IMR-90 (cell line): ENCODE data around the gene KCNIP1. TPM values are rescaled to one million over a fixed set of nuclear protein-coding genes. Genes with fewer than 3 reads are reported as not detected.

Experiments
- ATAC-seq: fragments of 200-7000 bp; cut with Tn5 transposase; 2 replicates; pipeline ENCODE4 v1.9.1; 2020; ENCODE audit warnings: low read depth, mild to moderate bottlenecking, moderate library complexity
- BruUV-seq: library from RNA; stranded (reverse); fragments of 400-500 nt; replicated peaks from 2 replicates; lab custom pipeline; 2021; lab: Mats Ljungman, UMichigan
- CTCF ChIA-PET: fragments of 300-600 bp; formaldehyde crosslinking; extraction: SDS; loops from one replicate; lab custom pipeline; 2021; ENCODE audit warnings: antibody characterized with exemption; lab: Yijun Ruan, JAX
- POLR2A ChIA-PET: fragments of 300-600 bp; sonication (Branson Sonifier 250); formaldehyde crosslinking; loops from one replicate; lab custom pipeline; 2022; ENCODE audit warnings: antibody characterized with exemption; ENCODE audit not compliant: unreplicated experiment; lab: Charles Lee
- DNase-seq: peaks from one replicate; pipeline ENCODE4 v3.0.0; 2013
- H2AFZ ChIP-seq: replicated peaks from 2 replicates; pipeline ENCODE3; 2013; ENCODE audit warnings: low read length, mild to moderate bottlenecking; ENCODE audit not compliant: poor library complexity
- H2AK5ac ChIP-seq: 2 replicates; pipeline ENCODE4 v1.6.1; 2013; ENCODE audit warnings: low read depth, low read length, inconsistent platforms
- H2AK9ac ChIP-seq: replicated peaks from 2 replicates; pipeline ENCODE3; 2013; ENCODE audit warnings: mild to moderate bottlenecking, low read depth, low read length, moderate library complexity; ENCODE audit not compliant: poor library complexity
- H2BK120ac ChIP-seq: 2 replicates; pipeline ENCODE4 v1.6.1; 2013; ENCODE audit warnings: low read depth, low read length, inconsistent platforms
- H2BK15ac ChIP-seq: 3 replicates; pipeline ENCODE4 v1.6.1; 2013; ENCODE audit warnings: low read depth, low read length, inconsistent platforms
- H2BK20ac ChIP-seq: 2 replicates; pipeline ENCODE4 v1.6.1; 2013; ENCODE audit warnings: low read depth, mild to moderate bottlenecking, inconsistent platforms, low read length, moderate library complexity
- H2BK5ac ChIP-seq: 2 replicates; pipeline ENCODE4 v1.6.1; 2013; ENCODE audit warnings: mild to moderate bottlenecking, low read depth, low read length, inconsistent platforms; ENCODE audit not compliant: poor library complexity, severe bottlenecking
- H3K14ac ChIP-seq: replicated peaks from 2 replicates; pipeline ENCODE4 v1.6.1; 2013; ENCODE audit warnings: low read depth, low read length, inconsistent platforms
- H3K18ac ChIP-seq: 2 replicates; pipeline ENCODE4 v1.6.1; 2013; ENCODE audit warnings: low read depth, low read length, control low read depth
- H3K23ac ChIP-seq: 2 replicates; pipeline ENCODE4 v1.6.1; 2013; ENCODE audit warnings: low read depth, low read length, inconsistent platforms
- H3K27ac ChIP-seq: 2 replicates; pipeline ENCODE4 v1.5.1; 2013; ENCODE audit warnings: mild to moderate bottlenecking, control low read depth, low read length; ENCODE audit not compliant: insufficient read depth
- H3K27me3 ChIP-seq: 2 replicates; pipeline ENCODE4 v1.6.1; 2013; ENCODE audit warnings: low read length; ENCODE audit not compliant: control insufficient read depth, insufficient read depth
- H3K36me3 ChIP-seq: 2 replicates; pipeline ENCODE4 v1.6.1; 2013; ENCODE audit warnings: low read length, mixed read lengths; ENCODE audit not compliant: control insufficient read depth, insufficient read depth
- H3K4ac ChIP-seq: 2 replicates; pipeline ENCODE4 v1.6.1; 2013; ENCODE audit warnings: low read depth, low read length, inconsistent platforms
- H3K4me1 ChIP-seq: 2 replicates; pipeline ENCODE4 v1.6.1; 2013; ENCODE audit warnings: low read length, mixed read lengths; ENCODE audit not compliant: control insufficient read depth, insufficient read depth
- H3K4me2 ChIP-seq: 2 replicates; pipeline ENCODE4 v1.6.1; 2013; ENCODE audit warnings: low read depth, mild to moderate bottlenecking, control low read depth, low read length, moderate library complexity
- H3K4me3 ChIP-seq: 2 replicates; pipeline ENCODE4 v1.5.1; 2013; ENCODE audit warnings: low read depth, mild to moderate bottlenecking, control low read depth, low read length, moderate library complexity; ENCODE audit not compliant: insufficient read depth
- H3K56ac ChIP-seq: 2 replicates; pipeline ENCODE4 v1.6.1; 2013; ENCODE audit warnings: low read length, inconsistent platforms; ENCODE audit not compliant: insufficient read depth; ENCODE audit errors: extremely low read depth
- H3K79me1 ChIP-seq, 2 experiments: 2 replicates each; pipeline ENCODE4 v1.6.1; 2013; ENCODE audit warnings: low read length in 2 of 2, inconsistent platforms in 1 of 2, low read depth in 1 of 2
- H3K9ac ChIP-seq: 2 replicates; pipeline ENCODE4 v1.6.1; 2013; ENCODE audit warnings: low read depth, low read length, control low read depth
- H3K9me1 ChIP-seq: 2 replicates; pipeline ENCODE4 v1.6.1; 2013; ENCODE audit warnings: low read length, inconsistent platforms; ENCODE audit not compliant: insufficient read depth
- H3K9me3 ChIP-seq: 2 replicates; pipeline ENCODE4 v1.6.1; 2013; ENCODE audit warnings: low read length; ENCODE audit not compliant: control insufficient read depth, insufficient read depth
- H4K20me1 ChIP-seq: 2 replicates; pipeline ENCODE4 v1.6.1; 2013; ENCODE audit warnings: low read length, inconsistent platforms; ENCODE audit not compliant: insufficient read depth
- H4K5ac ChIP-seq: 2 replicates; pipeline ENCODE4 v1.6.1; 2013; ENCODE audit warnings: mild to moderate bottlenecking, low read depth, low read length, control low read depth
- H4K8ac ChIP-seq, 2 experiments: 2 replicates each; pipeline ENCODE4 v1.6.1; 2013; ENCODE audit warnings: low read depth in 2 of 2, low read length in 2 of 2, control low read depth in 1 of 2, inconsistent platforms in 1 of 2
- H4K91ac ChIP-seq: 2 replicates; pipeline ENCODE4 v1.6.1; 2013; ENCODE audit warnings: low read depth, low read length, inconsistent platforms; ENCODE audit not compliant: insufficient read depth
- CEBPB ChIP-seq: IDR thresholded peaks from 2 replicates; pipeline ENCODE4 v1.6.1; 2012; ENCODE audit warnings: low read depth, low read length, improper control_type of control experiment
- NFE2L2 ChIP-seq: fragments of 150-350 bp; IDR thresholded peaks from 2 replicates; pipeline ENCODE4 v1.6.1; 2016; ENCODE audit warnings: low read depth, mild to moderate bottlenecking, low read length
- WGBS, 2 experiments: methylation state at CpG; one replicate each; pipeline versions ENCODE4 v1.1.5 to v1.1.7; 2013; ENCODE audit warnings: missing lambda C conversion rate in 2 of 2; ENCODE audit not compliant: insufficient read length in 1 of 2; ENCODE audit errors: extremely low coverage in 2 of 2; 5-methylcytosine and 5-hydroxymethylcytosine counted together
- dilution Hi-C: fragments of 300-500 bp; cut with HindIII; formaldehyde crosslinking; loops from one replicate; pipeline ENCODE4 v1.14.3; 2018; ENCODE audit warnings: low sequenced_read_pairs; ENCODE audit not compliant: unreplicated experiment
- in situ Hi-C: fragments of 300-500 bp; cut with MboI; formaldehyde crosslinking; loops from 3 replicates; pipeline ENCODE4 v1.14.3; 2019; ENCODE audit warnings: low sequenced_read_pairs, inconsistent platforms, mixed read lengths
- intact Hi-C: fragments of 100-400 bp; cut with micrococcal nuclease; formaldehyde crosslinking; loops from 2 replicates; pipeline ENCODE4 v1.10.0; 2022
- polyA plus RNA-seq, 3 experiments: library from polyadenylated mRNA; depleted of rRNA; stranded (reverse); fragments of >200 nt; gene quantifications; 2 replicates each; pipeline ENCODE4 v1.2.3, GENCODE V29; 2012; ENCODE audit warnings: low replicate concordance in 1 of 3
- total RNA-seq: library from RNA; depleted of rRNA; stranded (reverse); fragments of >200 nt; gene quantifications from 2 replicates; pipeline ENCODE4 v1.2.3, GENCODE V29; 2012

The KCNIP1 gene
- total and polyA plus RNA-seq, 2 of the 4 experiments (the other 2 are of a cell fraction) = not detected

GRCh38 chr5:170545811-170546210, 42.0 kb downstream of the KCNIP1 start:
- Histone ChIP-seq H2AFZ (no peak overlapping the region), H4K5ac (no peak overlapping the region), H4K91ac (no peak overlapping the region), H2BK5ac (no peak overlapping the region), H3K4me2 (no peak overlapping the region), H4K8ac (no peak overlapping the region), H3K9me3 (no peaks in the 10 kb centered on the region), H3K4ac (no peak overlapping the region), H3K23ac (no peak overlapping the region), H3K56ac (no peak overlapping the region), H3K4me1 (no peaks in the 10 kb centered on the region), H3K14ac (no peak overlapping the region), H3K9me1 (no peaks in the 10 kb centered on the region), H3K9ac (no peak overlapping the region), H3K79me1 (no peaks in the 10 kb centered on the region), H3K4me3 (no peak overlapping the region), H3K27me3 (no peaks in the 10 kb centered on the region), H2BK20ac (no peak overlapping the region), H2BK15ac (no peak overlapping the region), H4K20me1 (no peaks in the 10 kb centered on the region), H3K36me3 (no peaks in the 10 kb centered on the region), H3K18ac (no peak overlapping the region), H2AK9ac (no peak overlapping the region), H2AK5ac (no peak overlapping the region), H3K27ac (no peak overlapping the region), H2BK120ac (no peak overlapping the region)
- intact Hi-C loops (no loop called here), dilution Hi-C loops (no loop called here), in situ Hi-C loops (no loop called here)
- ChIA-PET CTCF (no interaction called here), POLR2A (no interaction called here)
- DNase-seq (no peak), ATAC-seq (no peak)
- BruUV-seq = no TSS peak
- WGBS, 2 experiments = 0% methylated on average over 1 of the region's 1 CpG; no CpG with 5 or more reads in 1 of the 2 experiments
- TF ChIP-seq NFE2L2 = no peak
- TF ChIP-seq CEBPB = no peak
